Panc1 (cell line): Measurements from ENCODE around the gene FMN2. TPM values are rescaled to one million over a fixed set of nuclear protein-coding genes. Genes with fewer than 3 reads are reported as not detected.

Experiments used
- ATAC-seq: fragments of 200-7000 bp; cut with Tn5 transposase; 2 replicates; pipeline ENCODE4 v1.9.1; 2020; ENCODE audit warnings: mild to moderate bottlenecking, moderate library complexity
- BruUV-seq: library from RNA; stranded (reverse); fragments of 400-500 nt; replicated peaks from 2 replicates; lab custom pipeline; 2021; lab: Mats Ljungman, UMichigan
- CTCF ChIA-PET: fragments of 300-600 bp; sonication (Branson Sonifier 250); formaldehyde crosslinking; loops from one replicate; lab custom pipeline; 2022; ENCODE audit warnings: antibody characterized with exemption; lab: Charles Lee
- POLR2A ChIA-PET: fragments of 300-600 bp; sonication (Branson Sonifier 250); formaldehyde crosslinking; loops from one replicate; lab custom pipeline; 2022; ENCODE audit warnings: antibody characterized with exemption; lab: Charles Lee
- DNase-seq: peaks from one replicate; pipeline ENCODE4 v3.0.0-alpha.2; 2010; ENCODE audit warnings: low read depth, low spot score
- H3K27ac ChIP-seq: 2 replicates; pipeline ENCODE4 v1.5.1; 2011; ENCODE audit warnings: mild to moderate bottlenecking, low read length, inconsistent platforms
- H3K27me3 ChIP-seq: fragments of 200-500 bp; sonication (Bioruptor generic); 2 replicates; pipeline ENCODE4 v1.6.0; 2014; ENCODE audit warnings: low read length, inconsistent platforms; ENCODE audit not compliant: control insufficient read depth, insufficient read depth
- H3K36me3 ChIP-seq: fragments of 200-500 bp; sonication (Bioruptor generic); 2 replicates; pipeline ENCODE4 v1.5.1; 2014; ENCODE audit warnings: inconsistent platforms, mild to moderate bottlenecking, low read length, moderate library complexity; ENCODE audit not compliant: control insufficient read depth, insufficient read depth
- H3K4me1 ChIP-seq: 2 replicates; pipeline ENCODE4 v1.5.1; 2011; ENCODE audit warnings: inconsistent platforms, mild to moderate bottlenecking, low read length, moderate library complexity; ENCODE audit not compliant: control insufficient read depth, insufficient read depth
- H3K4me3 ChIP-seq, 2 experiments: 2 replicates each; pipeline ENCODE4 v1.5.1; 2011 to 2012; ENCODE audit warnings: low read depth in 2 of 2, low read length in 2 of 2, mild to moderate bottlenecking in 2 of 2, inconsistent platforms in 1 of 2, moderate library complexity in 1 of 2
- H3K9me3 ChIP-seq: fragments of 200-500 bp; sonication (Bioruptor generic); 2 replicates; pipeline ENCODE4 v1.5.1; 2014; ENCODE audit warnings: low read depth, mild to moderate bottlenecking, inconsistent platforms, low read length, moderate library complexity; ENCODE audit not compliant: control insufficient read depth, insufficient read depth
- CTCF ChIP-seq: fragments of 450-650 bp; IDR thresholded peaks from 2 replicates; pipeline ENCODE4 v1.5.1; 2017; ENCODE audit warnings: mild to moderate bottlenecking
- POLR2AphosphoS5 ChIP-seq: IDR thresholded peaks from 2 replicates; pipeline ENCODE4 v1.6.1; 2012; ENCODE audit warnings: mild to moderate bottlenecking, low read depth, low read length, moderate library complexity
- REST ChIP-seq, 2 experiments: IDR thresholded peaks; 2 replicates each; pipeline ENCODE4 v1.6.1; 2011 to 2012; ENCODE audit warnings: low read depth in 2 of 2, control low read depth in 1 of 2, low read length in 1 of 2, mild to moderate bottlenecking in 1 of 2, moderate library complexity in 1 of 2; ENCODE audit not compliant: insufficient read depth in 1 of 2
- SIN3A ChIP-seq: IDR thresholded peaks from 2 replicates; pipeline ENCODE4 v1.6.1; 2012; ENCODE audit warnings: low read depth, mild to moderate bottlenecking, low read length, moderate library complexity, borderline replicate concordance; ENCODE audit not compliant: insufficient read depth
- TCF7L2 ChIP-seq: IDR thresholded peaks from 2 replicates; pipeline ENCODE4 v1.6.1; 2011; ENCODE audit warnings: mild to moderate bottlenecking, low read depth, low read length, inconsistent platforms
- in situ Hi-C: cut with HindIII; loops from 2 replicates; pipeline ENCODE4 v1.10.0; 2016; ENCODE audit warnings: low sequenced_read_pairs, low pct_unique_long_range_greater_than_20kb
- intact Hi-C: fragments of 100-400 bp; cut with micrococcal nuclease; formaldehyde crosslinking; loops from one replicate; pipeline ENCODE4 v1.10.0; 2022; ENCODE audit not compliant: unreplicated experiment
- total RNA-seq: library from RNA; stranded (reverse); gene quantifications from one replicate; pipeline ENCODE4 v1.2.1, GENCODE V29; 2021; ENCODE audit not compliant: unreplicated experiment

The FMN2 gene
- total RNA-seq, 1 experiment from 2014 or later = 1.9 TPM

GRCh38 chr1:240192851-240193250 is 101.2 kb downstream of the FMN2 start:
- intact Hi-C loops = loop anchor here (5.0 kb wide), 1 partner anchor 414 kb away; no protein-coding TSS in a partner anchor
- Histone ChIP-seq H3K9me3 (no peaks in the 10 kb centered on the region), H3K27ac (no peak overlapping the region), H3K36me3 (no peaks in the 10 kb centered on the region), H3K4me1 (no peaks in the 10 kb centered on the region), H3K27me3 (peaks cover 5% of the 10 kb centered on the region; the same call in 1 of the 2 replicates), H3K4me3 (no peak overlapping the region)
- TF ChIP-seq SIN3A = no peak
- no peak for TF ChIP-seq REST (IDR thresholded peaks at IDR 0.05; ENCODE audit: insufficient read depth in 1 of 2, low read depth in 2 of 2, low read length in 1 of 2)
- TF ChIP-seq CTCF = no peak
- TF ChIP-seq POLR2AphosphoS5 = no peak
- no peak for TF ChIP-seq TCF7L2
- no peak for ATAC-seq
- BruUV-seq = no TSS peak
- DNase-seq = no peak
- ChIA-PET POLR2A (no interaction called here), CTCF (interaction anchor here (0.9 kb wide), 1 partner anchor 504 kb away, joined by 3 read pairs; no protein-coding TSS in a partner anchor)
- in situ Hi-C loops = no loop called here

GRCh38 chr1:240193679-240194078 is 102.0 kb downstream of the FMN2 start:
- peaks cover 5% of the 10 kb centered on the region; the same call in 1 of the 2 replicates for H3K27me3 ChIP-seq
- H3K36me3 ChIP-seq = no peaks in the 10 kb centered on the region
- no peaks in the 10 kb centered on the region for H3K4me1 ChIP-seq
- DNase-seq (no peak), ATAC-seq (no peak)
- no TSS peak for BruUV-seq
- CTCF ChIA-PET = interaction anchor here (0.9 kb wide), 1 partner anchor 504 kb away, joined by 3 read pairs; no protein-coding TSS in a partner anchor
- no peaks in the 10 kb centered on the region for H3K9me3 ChIP-seq
- TF ChIP-seq TCF7L2 = no peak
- no peak for TF ChIP-seq SIN3A
- TF ChIP-seq REST (IDR thresholded peaks at IDR 0.05; ENCODE audit: insufficient read depth in 1 of 2, low read depth in 2 of 2, low read length in 1 of 2) = no peak
- no peak for TF ChIP-seq CTCF
- no peak for TF ChIP-seq POLR2AphosphoS5
- intact Hi-C loops (loop anchor here (5.0 kb wide), 1 partner anchor 414 kb away; no protein-coding TSS in a partner anchor), in situ Hi-C loops (no loop called here)
- no peak overlapping the region for H3K4me3 ChIP-seq
- POLR2A ChIA-PET = no interaction called here
- H3K27ac ChIP-seq = no peak overlapping the region
